HL-60 (cell line): ENCODE measurements around the gene ZNF280C.

Experiments
- DNase-seq, 2 experiments: peaks; one replicate each; pipeline ENCODE4 v3.0.0-alpha.2; 2010 to 2020; ENCODE audit warnings: low read depth in 1 of 2, low spot score in 1 of 2
- H3K27ac ChIP-seq: fragments of 250-450 bp; sonication (Bioruptor Pico); replicated peaks from 2 replicates; pipeline ENCODE4 v1.5.1; 2020; ENCODE audit warnings: mild to moderate bottlenecking, moderate library complexity
- H3K27me3 ChIP-seq: fragments of 250-450 bp; sonication (Bioruptor Pico); 2 replicates; pipeline ENCODE4 v1.5.1; 2021; ENCODE audit warnings: mild to moderate bottlenecking, moderate library complexity; ENCODE audit not compliant: insufficient read depth, poor library complexity, severe bottlenecking
- H3K4me3 ChIP-seq: replicated peaks from 2 replicates; pipeline ENCODE4 v1.5.1; 2011; ENCODE audit warnings: mild to moderate bottlenecking, control low read depth, low read length; ENCODE audit not compliant: insufficient read depth
- GABPA ChIP-seq: IDR thresholded peaks from 2 replicates; pipeline ENCODE4 v1.6.1; 2012; ENCODE audit warnings: low read depth
- POLR2AphosphoS5 ChIP-seq: IDR thresholded peaks from 2 replicates; pipeline ENCODE4 v1.6.1; 2012; ENCODE audit warnings: low read depth
- SPI1 ChIP-seq: IDR thresholded peaks from 2 replicates; pipeline ENCODE4 v1.6.1; 2012; ENCODE audit warnings: low read depth, mild to moderate bottlenecking, borderline replicate concordance
- TF ChIP-seq, protein P1 (sequence below): IDR thresholded peaks from one replicate; pipeline ENCODE4 v1.5.1; 2011; ENCODE audit warnings: low read length, control low read depth, inconsistent platforms; ENCODE audit not compliant: insufficient read depth
- TF ChIP-seq, protein P2 (sequence below): IDR thresholded peaks from 2 replicates; pipeline ENCODE4 v1.6.1; 2012; ENCODE audit warnings: low read depth; ENCODE audit not compliant: insufficient replicate concordance

ZNF280C gene

DNA sequence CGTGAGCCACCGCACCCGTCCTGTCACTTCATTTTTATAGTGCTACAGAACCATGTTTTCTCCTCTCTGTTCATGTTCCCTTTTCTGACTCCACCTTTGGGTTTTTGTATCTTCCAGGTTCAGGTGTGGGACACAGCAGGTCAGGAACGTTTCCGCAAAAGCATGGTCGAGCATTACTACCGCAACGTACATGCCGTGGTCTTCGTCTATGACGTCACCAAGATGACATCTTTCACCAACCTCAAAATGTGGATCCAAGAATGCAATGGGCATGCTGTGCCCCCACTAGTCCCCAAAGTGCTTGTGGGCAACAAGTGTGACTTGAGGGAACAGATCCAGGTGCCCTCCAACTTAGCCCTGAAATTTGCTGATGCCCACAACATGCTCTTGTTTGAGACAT, 84.5 kb downstream of the ZNF280C start:
- Histone ChIP-seq H3K27ac (no peak overlapping the region), H3K27me3 (no peaks in the 10 kb centered on the region)
- TF ChIP-seq SPI1, result no peak
- TF ChIP-seq, protein P1, sequence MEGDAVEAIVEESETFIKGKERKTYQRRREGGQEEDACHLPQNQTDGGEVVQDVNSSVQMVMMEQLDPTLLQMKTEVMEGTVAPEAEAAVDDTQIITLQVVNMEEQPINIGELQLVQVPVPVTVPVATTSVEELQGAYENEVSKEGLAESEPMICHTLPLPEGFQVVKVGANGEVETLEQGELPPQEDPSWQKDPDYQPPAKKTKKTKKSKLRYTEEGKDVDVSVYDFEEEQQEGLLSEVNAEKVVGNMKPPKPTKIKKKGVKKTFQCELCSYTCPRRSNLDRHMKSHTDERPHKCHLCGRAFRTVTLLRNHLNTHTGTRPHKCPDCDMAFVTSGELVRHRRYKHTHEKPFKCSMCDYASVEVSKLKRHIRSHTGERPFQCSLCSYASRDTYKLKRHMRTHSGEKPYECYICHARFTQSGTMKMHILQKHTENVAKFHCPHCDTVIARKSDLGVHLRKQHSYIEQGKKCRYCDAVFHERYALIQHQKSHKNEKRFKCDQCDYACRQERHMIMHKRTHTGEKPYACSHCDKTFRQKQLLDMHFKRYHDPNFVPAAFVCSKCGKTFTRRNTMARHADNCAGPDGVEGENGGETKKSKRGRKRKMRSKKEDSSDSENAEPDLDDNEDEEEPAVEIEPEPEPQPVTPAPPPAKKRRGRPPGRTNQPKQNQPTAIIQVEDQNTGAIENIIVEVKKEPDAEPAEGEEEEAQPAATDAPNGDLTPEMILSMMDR, result no peak
- TF ChIP-seq, protein P2, sequence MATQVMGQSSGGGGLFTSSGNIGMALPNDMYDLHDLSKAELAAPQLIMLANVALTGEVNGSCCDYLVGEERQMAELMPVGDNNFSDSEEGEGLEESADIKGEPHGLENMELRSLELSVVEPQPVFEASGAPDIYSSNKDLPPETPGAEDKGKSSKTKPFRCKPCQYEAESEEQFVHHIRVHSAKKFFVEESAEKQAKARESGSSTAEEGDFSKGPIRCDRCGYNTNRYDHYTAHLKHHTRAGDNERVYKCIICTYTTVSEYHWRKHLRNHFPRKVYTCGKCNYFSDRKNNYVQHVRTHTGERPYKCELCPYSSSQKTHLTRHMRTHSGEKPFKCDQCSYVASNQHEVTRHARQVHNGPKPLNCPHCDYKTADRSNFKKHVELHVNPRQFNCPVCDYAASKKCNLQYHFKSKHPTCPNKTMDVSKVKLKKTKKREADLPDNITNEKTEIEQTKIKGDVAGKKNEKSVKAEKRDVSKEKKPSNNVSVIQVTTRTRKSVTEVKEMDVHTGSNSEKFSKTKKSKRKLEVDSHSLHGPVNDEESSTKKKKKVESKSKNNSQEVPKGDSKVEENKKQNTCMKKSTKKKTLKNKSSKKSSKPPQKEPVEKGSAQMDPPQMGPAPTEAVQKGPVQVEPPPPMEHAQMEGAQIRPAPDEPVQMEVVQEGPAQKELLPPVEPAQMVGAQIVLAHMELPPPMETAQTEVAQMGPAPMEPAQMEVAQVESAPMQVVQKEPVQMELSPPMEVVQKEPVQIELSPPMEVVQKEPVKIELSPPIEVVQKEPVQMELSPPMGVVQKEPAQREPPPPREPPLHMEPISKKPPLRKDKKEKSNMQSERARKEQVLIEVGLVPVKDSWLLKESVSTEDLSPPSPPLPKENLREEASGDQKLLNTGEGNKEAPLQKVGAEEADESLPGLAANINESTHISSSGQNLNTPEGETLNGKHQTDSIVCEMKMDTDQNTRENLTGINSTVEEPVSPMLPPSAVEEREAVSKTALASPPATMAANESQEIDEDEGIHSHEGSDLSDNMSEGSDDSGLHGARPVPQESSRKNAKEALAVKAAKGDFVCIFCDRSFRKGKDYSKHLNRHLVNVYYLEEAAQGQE, result no peak

DNA sequence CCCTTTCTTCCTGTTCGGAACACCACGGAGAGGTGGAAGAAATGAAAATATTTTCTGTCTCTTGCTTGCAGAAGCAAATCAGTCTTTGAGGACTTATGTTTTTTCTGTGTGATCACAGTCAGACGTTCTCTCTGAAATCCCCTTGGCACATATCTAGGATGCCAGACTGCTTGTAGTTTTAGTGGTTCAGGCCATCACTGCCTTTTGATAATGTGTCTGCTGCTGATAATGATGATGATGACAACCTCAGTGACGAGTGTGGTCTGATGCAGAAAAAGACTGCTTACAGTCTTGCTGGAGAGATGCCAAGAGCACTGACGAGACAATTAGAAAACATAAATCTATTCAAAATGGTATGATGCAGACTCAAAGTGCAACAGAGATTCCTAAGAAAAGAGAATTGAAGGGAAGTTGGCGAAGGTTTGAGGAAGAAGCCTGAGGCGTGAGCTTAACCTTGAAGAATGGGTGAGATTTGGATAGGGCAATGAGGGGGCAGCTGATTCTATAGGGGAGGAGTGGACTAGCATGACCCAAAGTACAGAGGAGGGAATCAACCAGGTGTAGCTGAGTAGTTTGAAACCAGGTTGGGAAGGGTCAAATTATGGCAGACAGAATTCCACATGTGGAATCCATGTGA, 89.0 kb downstream of the ZNF280C start:
- DNase-seq, result no peak
- Histone ChIP-seq H3K27me3 (no peaks in the 10 kb centered on the region), H3K27ac (no peak overlapping the region), H3K4me3 (no peak overlapping the region)
- TF ChIP-seq POLR2AphosphoS5 (no peak), SPI1 (no peak), GABPA (no peak)
- TF ChIP-seq, protein P2, result no peak
- TF ChIP-seq, protein P1, result no peak

More for the DNA sequence above, 84.5 kb downstream of the ZNF280C start:
- no peak overlapping the region for H3K4me3 ChIP-seq
- no peak for DNase-seq

DNA sequence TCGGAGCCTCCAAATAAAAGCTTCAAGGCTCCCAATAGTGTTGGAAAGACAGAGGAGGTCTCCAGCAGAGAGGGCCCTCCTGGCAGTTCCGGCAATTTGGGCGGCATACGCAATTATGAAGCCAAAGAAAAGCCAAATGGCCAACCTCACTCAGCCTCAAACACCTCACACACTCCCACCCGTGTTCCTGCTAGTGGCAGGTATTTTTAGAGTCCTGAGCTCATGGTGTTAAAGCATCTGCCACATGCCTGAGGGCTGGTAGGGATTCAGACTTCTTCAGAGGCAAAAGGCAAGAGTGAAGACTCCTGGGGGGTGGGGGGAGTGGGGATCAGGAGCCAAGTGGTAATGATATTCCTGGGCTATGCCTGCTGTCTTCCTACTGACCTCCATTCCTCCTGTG, 89.5 kb downstream of the ZNF280C start:
- TF ChIP-seq GABPA (no peak), POLR2AphosphoS5 (no peak), SPI1 (no peak)
- TF ChIP-seq, protein P2, result no peak
- TF ChIP-seq, protein P1, result no peak
- no peak for DNase-seq
- no peak overlapping the region for H3K27ac ChIP-seq
- no peaks in the 10 kb centered on the region for H3K27me3 ChIP-seq
- no peak overlapping the region for H3K4me3 ChIP-seq
